Measurements from ENCODE around the gene KHDRBS2.

KHDRBS2 gene

DNA sequence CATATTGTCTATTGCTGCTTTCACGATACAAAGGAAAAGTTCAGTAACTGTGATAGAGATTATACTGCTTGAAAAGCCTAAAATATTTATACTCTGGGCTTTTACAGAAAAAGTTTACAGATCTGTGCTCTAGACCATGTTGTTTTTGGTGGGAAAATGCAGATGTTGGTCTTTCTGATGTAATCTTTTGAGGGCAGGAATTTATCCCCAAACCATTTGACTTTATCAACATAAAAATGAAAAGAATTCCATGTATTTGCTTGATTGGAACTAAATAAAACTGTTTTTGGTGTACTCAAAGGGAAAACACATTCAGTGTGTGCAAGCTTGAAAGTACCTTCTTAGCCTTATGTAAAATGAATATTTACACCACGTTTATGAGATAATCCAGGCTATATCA, 603.5 kb downstream of the KHDRBS2 start:
- no peak for DNase-seq (ENCODE audit: low spot score)
- TF ChIP-seq, protein P1, sequence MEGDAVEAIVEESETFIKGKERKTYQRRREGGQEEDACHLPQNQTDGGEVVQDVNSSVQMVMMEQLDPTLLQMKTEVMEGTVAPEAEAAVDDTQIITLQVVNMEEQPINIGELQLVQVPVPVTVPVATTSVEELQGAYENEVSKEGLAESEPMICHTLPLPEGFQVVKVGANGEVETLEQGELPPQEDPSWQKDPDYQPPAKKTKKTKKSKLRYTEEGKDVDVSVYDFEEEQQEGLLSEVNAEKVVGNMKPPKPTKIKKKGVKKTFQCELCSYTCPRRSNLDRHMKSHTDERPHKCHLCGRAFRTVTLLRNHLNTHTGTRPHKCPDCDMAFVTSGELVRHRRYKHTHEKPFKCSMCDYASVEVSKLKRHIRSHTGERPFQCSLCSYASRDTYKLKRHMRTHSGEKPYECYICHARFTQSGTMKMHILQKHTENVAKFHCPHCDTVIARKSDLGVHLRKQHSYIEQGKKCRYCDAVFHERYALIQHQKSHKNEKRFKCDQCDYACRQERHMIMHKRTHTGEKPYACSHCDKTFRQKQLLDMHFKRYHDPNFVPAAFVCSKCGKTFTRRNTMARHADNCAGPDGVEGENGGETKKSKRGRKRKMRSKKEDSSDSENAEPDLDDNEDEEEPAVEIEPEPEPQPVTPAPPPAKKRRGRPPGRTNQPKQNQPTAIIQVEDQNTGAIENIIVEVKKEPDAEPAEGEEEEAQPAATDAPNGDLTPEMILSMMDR (IDR thresholded peaks at IDR 0.05; ENCODE audit: borderline replicate concordance, control extremely low read depth, extremely low read depth, insufficient read depth, missing control alignments), result no peak
- in situ Hi-C loops (cut with MboI; ENCODE audit: low sequenced_read_pairs, unreplicated experiment), result no loop called here

DNA sequence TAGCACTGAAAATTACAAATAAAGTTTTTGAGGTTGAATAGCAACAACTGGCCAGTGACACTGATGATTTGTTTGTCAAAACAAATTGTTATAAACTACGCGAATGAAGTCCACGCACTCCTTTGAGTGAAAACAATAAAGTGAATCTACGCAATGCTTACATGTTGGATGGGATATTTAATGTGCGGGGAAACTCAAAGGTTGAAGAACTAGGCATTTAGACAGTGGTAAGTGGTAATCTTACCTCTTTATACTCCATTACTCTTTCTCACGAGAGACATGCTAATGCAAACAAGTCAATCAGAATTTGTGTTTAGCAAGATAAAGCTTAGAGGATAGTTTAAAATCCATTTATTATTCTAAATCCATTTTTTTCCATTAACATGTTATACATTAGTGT, 606.4 kb downstream of the KHDRBS2 start:
- DNase-seq (ENCODE audit: low spot score), result no peak
- TF ChIP-seq, protein P1 (IDR thresholded peaks at IDR 0.05; ENCODE audit: borderline replicate concordance, control extremely low read depth, extremely low read depth, insufficient read depth, missing control alignments), result no peak
- in situ Hi-C loops (cut with MboI; ENCODE audit: low sequenced_read_pairs, unreplicated experiment), result no loop called here

DNA sequence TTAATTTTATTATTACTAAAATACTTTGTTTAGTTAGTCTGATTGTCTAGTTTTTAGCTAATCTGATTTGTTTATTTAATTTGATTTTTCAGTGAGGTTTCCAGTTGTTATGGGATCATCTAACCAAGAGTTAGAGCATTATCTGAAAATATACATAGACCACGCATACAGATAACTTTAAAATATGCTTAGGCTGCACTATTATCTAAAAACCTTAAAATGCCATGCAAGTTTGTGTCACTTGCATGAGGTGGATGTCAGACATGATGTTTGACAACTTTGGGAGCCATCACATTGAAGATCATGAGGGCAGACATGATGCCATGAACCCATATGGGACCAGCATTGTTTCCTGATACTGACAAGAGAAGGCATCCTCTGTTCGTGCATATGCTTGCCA, 610.3 kb downstream of the KHDRBS2 start:
- no peak for DNase-seq (ENCODE audit: low spot score)
- in situ Hi-C loops (cut with MboI; ENCODE audit: low sequenced_read_pairs, unreplicated experiment), result no loop called here
- TF ChIP-seq, protein P1 (IDR thresholded peaks at IDR 0.05; ENCODE audit: borderline replicate concordance, control extremely low read depth, extremely low read depth, insufficient read depth, missing control alignments), result no peak

DNA sequence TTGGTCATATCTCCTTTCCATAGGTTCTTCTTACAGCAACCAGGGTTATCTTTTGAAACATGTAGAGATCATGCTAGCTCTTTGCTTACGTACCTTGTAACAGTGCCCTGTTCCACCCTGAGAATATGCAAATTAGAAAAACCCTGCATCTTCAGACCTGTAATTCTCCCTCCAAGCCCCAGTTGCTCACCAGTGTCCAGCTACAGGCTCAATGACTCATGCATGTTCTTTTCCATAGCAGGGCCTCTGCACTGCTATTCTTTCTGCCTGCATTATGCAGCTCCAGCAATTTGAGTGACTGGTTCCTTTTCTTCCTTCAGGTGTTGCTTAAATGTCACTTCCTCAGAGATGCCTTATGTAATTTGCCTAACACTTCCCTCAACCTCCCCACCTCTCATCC, 636.2 kb downstream of the KHDRBS2 start:
- DNase-seq (ENCODE audit: low spot score), result no peak
- in situ Hi-C loops (cut with MboI; ENCODE audit: low sequenced_read_pairs, unreplicated experiment), result no loop called here
- TF ChIP-seq, protein P1 (IDR thresholded peaks at IDR 0.05; ENCODE audit: borderline replicate concordance, control extremely low read depth, extremely low read depth, insufficient read depth, missing control alignments), result no peak

DNA sequence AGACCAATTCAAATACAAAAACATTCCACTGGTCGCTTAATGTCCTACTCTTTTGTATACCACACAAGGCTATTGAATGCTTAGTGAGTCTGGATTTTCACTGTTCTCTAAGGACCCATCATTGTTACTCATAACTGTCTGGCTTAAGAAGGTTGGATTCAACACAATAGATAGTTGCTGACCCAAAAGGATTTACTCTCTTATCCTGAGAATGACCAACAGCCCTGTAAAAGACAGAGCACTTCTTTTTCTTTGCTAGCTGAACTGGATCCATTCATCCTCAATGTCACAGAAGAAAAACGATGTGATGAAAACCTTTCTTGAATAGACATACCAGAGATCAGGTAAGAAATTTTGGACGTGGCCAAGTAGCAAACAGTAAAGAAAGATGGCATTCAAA, 645.6 kb downstream of the KHDRBS2 start:
- no peak for DNase-seq (ENCODE audit: low spot score)
- TF ChIP-seq, protein P1 (IDR thresholded peaks at IDR 0.05; ENCODE audit: borderline replicate concordance, control extremely low read depth, extremely low read depth, insufficient read depth, missing control alignments), result no peak
- in situ Hi-C loops (cut with MboI; ENCODE audit: low sequenced_read_pairs, unreplicated experiment), result no loop called here
